ENCODE results near the gene MAB21L3. TPM values are rescaled to one million over a fixed set of nuclear protein-coding genes. Genes with fewer than 3 reads are reported as not detected.

MAB21L3 gene
- total RNA-seq, 1 donor from 2014 or later = 0.34 TPM

DNA sequence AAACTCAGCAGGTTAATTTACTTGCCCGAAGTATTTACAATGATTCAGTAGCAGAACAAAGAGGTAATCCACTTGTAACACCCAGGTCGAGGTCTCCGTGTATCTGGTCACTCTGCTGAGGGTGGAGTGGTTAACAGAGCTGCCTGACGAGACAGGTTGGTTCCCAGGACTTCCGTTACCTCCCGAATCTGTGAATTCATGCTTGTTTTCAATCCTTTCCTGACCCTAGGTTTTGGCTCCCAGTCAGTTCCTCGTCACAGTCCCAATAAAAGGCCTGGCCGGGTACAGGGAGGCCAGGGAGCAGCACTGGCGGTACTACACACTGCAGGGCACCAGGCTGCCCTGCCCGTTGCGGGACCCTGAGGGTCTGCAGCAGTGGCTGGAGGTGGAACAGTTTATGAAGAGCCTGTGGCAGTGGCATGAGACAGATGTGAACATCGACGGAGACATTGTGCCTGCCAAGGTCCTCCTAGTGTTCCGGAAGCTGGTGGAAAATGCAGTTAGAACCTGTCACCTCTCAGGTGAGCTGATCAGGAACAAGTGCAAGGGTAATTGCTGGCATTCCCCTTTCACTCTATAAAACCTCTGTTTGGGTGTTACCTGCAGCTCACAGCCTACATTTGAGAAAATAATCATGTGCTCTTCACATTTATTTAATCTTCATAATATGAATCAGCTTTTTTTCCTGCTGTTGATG lies 12.8 kb downstream of the MAB21L3 start:
- no peaks in the 10 kb centered on the region for H3K27me3 Mint-ChIP-seq (ENCODE audit: low read depth, unreplicated experiment)
- no peak overlapping the region for H3K27ac Mint-ChIP-seq (ENCODE audit: unreplicated experiment)
- H3K4me3 Mint-ChIP-seq (ENCODE audit: unreplicated experiment) = no peak overlapping the region
- no peak for DNase-seq (ENCODE audit: low read depth)
- Histone ChIP-seq H3K9ac (ENCODE audit: low read length) (no peak overlapping the region), H3K36me3 (ENCODE audit: insufficient read depth, low read length) (no peaks in the 10 kb centered on the region), H4K20me1 (ENCODE audit: insufficient read depth, low read length) (no peaks in the 10 kb centered on the region), H3K4me3 (ENCODE audit: insufficient read depth, low read depth, low read length) (no peak overlapping the region), H3K4me1 (ENCODE audit: insufficient read depth, low read length) (peaks cover 6% of the 10 kb centered on the region), H3K9me3 (ENCODE audit: insufficient read depth, low read depth, low read length) (no peaks in the 10 kb centered on the region), H3K79me2 (ENCODE audit: insufficient read depth, low read length) (no peaks in the 10 kb centered on the region), H3K27ac (ENCODE audit: low read depth, low read length) (no peak overlapping the region), H3K4me2 (ENCODE audit: low read length) (no peak overlapping the region), H3K27me3 (ENCODE audit: insufficient read depth, low read length) (peaks cover 36% of the 10 kb centered on the region), H2AFZ (ENCODE audit: low read depth, low read length) (no peak overlapping the region)
- H3K9me3 Mint-ChIP-seq (ENCODE audit: unreplicated experiment) = no peaks in the 10 kb centered on the region
- no peak for FAIRE-seq
- peaks cover 2% of the 10 kb centered on the region for H3K36me3 Mint-ChIP-seq (ENCODE audit: low read depth, unreplicated experiment)
- TF ChIP-seq, protein P1, sequence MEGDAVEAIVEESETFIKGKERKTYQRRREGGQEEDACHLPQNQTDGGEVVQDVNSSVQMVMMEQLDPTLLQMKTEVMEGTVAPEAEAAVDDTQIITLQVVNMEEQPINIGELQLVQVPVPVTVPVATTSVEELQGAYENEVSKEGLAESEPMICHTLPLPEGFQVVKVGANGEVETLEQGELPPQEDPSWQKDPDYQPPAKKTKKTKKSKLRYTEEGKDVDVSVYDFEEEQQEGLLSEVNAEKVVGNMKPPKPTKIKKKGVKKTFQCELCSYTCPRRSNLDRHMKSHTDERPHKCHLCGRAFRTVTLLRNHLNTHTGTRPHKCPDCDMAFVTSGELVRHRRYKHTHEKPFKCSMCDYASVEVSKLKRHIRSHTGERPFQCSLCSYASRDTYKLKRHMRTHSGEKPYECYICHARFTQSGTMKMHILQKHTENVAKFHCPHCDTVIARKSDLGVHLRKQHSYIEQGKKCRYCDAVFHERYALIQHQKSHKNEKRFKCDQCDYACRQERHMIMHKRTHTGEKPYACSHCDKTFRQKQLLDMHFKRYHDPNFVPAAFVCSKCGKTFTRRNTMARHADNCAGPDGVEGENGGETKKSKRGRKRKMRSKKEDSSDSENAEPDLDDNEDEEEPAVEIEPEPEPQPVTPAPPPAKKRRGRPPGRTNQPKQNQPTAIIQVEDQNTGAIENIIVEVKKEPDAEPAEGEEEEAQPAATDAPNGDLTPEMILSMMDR (IDR thresholded peaks at IDR 0.05; ENCODE audit: insufficient read depth, low read depth, low read length) = no peak
- TF ChIP-seq EZH2 (IDR thresholded peaks at IDR 0.05; ENCODE audit: insufficient read depth, low read length) = no peak
- peaks cover 10% of the 10 kb centered on the region for H3K4me1 Mint-ChIP-seq (ENCODE audit: low read depth, unreplicated experiment)

DNA sequence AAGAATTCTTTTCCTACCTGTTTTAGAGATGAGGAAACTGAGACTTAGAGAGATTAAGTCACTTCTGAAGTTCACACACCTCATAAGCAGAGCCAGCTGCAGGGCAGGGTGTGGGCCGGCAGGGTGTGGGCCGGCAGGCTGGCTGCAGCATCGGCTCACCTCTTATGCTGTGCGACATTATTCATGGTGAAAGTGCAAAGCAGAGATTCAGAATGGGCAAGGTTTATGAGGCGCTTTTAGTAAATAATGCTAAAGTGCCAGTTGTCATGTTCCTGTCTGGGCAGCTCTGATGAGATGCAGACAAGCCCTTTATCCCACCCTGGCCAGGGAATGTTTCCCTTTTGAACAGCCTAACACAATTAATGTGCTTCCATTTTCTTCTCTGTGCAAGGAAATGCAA lies 14.6 kb downstream of the MAB21L3 start:
- H3K36me3 Mint-ChIP-seq (ENCODE audit: low read depth, unreplicated experiment) = peaks cover 2% of the 10 kb centered on the region
- TF ChIP-seq, protein P1 (IDR thresholded peaks at IDR 0.05; ENCODE audit: insufficient read depth, low read depth, low read length) = no peak
- TF ChIP-seq EZH2 (IDR thresholded peaks at IDR 0.05; ENCODE audit: insufficient read depth, low read length) = no peak
- Histone ChIP-seq H3K27ac (ENCODE audit: low read depth, low read length) (no peak overlapping the region), H3K9me3 (ENCODE audit: insufficient read depth, low read depth, low read length) (no peaks in the 10 kb centered on the region), H3K4me3 (ENCODE audit: insufficient read depth, low read depth, low read length) (no peak overlapping the region), H3K27me3 (ENCODE audit: insufficient read depth, low read length) (peaks cover 52% of the 10 kb centered on the region), H3K4me1 (ENCODE audit: insufficient read depth, low read length) (peaks cover 6% of the 10 kb centered on the region), H3K36me3 (ENCODE audit: insufficient read depth, low read length) (no peaks in the 10 kb centered on the region), H3K79me2 (ENCODE audit: insufficient read depth, low read length) (no peaks in the 10 kb centered on the region), H3K4me2 (ENCODE audit: low read length) (no peak overlapping the region), H4K20me1 (ENCODE audit: insufficient read depth, low read length) (no peaks in the 10 kb centered on the region), H3K9ac (ENCODE audit: low read length) (no peak overlapping the region), H2AFZ (ENCODE audit: low read depth, low read length) (no peak overlapping the region)
- FAIRE-seq (no peak), DNase-seq (ENCODE audit: low read depth) (no peak)
- no peak overlapping the region for H3K27ac Mint-ChIP-seq (ENCODE audit: unreplicated experiment)
- H3K27me3 Mint-ChIP-seq (ENCODE audit: low read depth, unreplicated experiment) = peaks cover 7% of the 10 kb centered on the region
- H3K4me1 Mint-ChIP-seq (ENCODE audit: low read depth, unreplicated experiment) = peaks cover 10% of the 10 kb centered on the region
- no peak overlapping the region for H3K4me3 Mint-ChIP-seq (ENCODE audit: unreplicated experiment)
- no peaks in the 10 kb centered on the region for H3K9me3 Mint-ChIP-seq (ENCODE audit: unreplicated experiment)

DNA sequence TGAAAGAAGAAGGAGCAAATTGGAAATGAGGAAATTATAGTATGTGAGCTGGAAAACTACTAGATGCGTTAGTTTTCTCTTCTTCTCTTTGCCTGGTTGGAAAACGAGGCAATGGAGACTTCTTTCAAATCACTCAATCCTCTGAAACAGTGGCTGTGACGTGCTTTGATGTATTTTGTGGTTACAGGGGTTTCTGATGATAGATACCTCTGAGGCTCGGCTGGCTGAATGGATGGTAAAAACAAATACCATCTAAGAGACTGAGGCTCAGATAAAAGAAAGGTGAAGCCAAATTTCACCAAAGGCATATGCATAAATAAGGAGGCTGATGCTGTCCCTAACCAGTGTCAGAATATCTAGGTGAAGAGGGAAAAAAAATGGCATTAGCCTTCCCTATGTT lies 15.1 kb downstream of the MAB21L3 start:
- H3K9me3 ChIP-seq (ENCODE audit: insufficient read depth, low read depth, low read length) = no peaks in the 10 kb centered on the region
- Mint-ChIP-seq H3K27me3 (ENCODE audit: low read depth, unreplicated experiment) (peaks cover 7% of the 10 kb centered on the region), H3K36me3 (ENCODE audit: low read depth, unreplicated experiment) (peaks cover 2% of the 10 kb centered on the region), H3K27ac (ENCODE audit: unreplicated experiment) (no peak overlapping the region), H3K9me3 (ENCODE audit: unreplicated experiment) (no peaks in the 10 kb centered on the region), H3K4me1 (ENCODE audit: low read depth, unreplicated experiment) (peaks cover 10% of the 10 kb centered on the region), H3K4me3 (ENCODE audit: unreplicated experiment) (no peak overlapping the region)
- H2AFZ ChIP-seq (ENCODE audit: low read depth, low read length) = no peak overlapping the region
- no peak for TF ChIP-seq EZH2 (IDR thresholded peaks at IDR 0.05; ENCODE audit: insufficient read depth, low read length)
- TF ChIP-seq, protein P1 (IDR thresholded peaks at IDR 0.05; ENCODE audit: insufficient read depth, low read depth, low read length) = no peak
- no peaks in the 10 kb centered on the region for H4K20me1 ChIP-seq (ENCODE audit: insufficient read depth, low read length)
- H3K36me3 ChIP-seq (ENCODE audit: insufficient read depth, low read length) = no peaks in the 10 kb centered on the region
- H3K4me1 ChIP-seq (ENCODE audit: insufficient read depth, low read length) = peaks cover 6% of the 10 kb centered on the region
- H3K4me2 ChIP-seq (ENCODE audit: low read length) = no peak overlapping the region
- H3K4me3 ChIP-seq (ENCODE audit: insufficient read depth, low read depth, low read length) = no peak overlapping the region
- H3K79me2 ChIP-seq (ENCODE audit: insufficient read depth, low read length) = no peaks in the 10 kb centered on the region
- peaks cover 49% of the 10 kb centered on the region for H3K27me3 ChIP-seq (ENCODE audit: insufficient read depth, low read length)
- no peak overlapping the region for H3K27ac ChIP-seq (ENCODE audit: low read depth, low read length)
- FAIRE-seq (no peak), DNase-seq (ENCODE audit: low read depth) (no peak)
- H3K9ac ChIP-seq (ENCODE audit: low read length) = no peak overlapping the region
